GM23248 (cell line): ENCODE results near the gene MARCO.

ENCODE experiments used
- EZH2 ChIP-seq: fragments of 200-600 bp; sonication (generic); IDR thresholded peaks from 2 replicates; pipeline ENCODE4 v1.6.1; 2018; ENCODE audit warnings: antibody characterized with exemption, mild to moderate bottlenecking; ENCODE audit not compliant: insufficient read depth, poor library complexity, severe bottlenecking
- EZH2phosphoT487 ChIP-seq: fragments of 200-600 bp; sonication (generic); IDR thresholded peaks from 2 replicates; pipeline ENCODE4 v1.6.1; 2018; ENCODE audit warnings: antibody characterized with exemption, moderate library complexity, mild to moderate bottlenecking, low read depth; ENCODE audit not compliant: insufficient read depth

GRCh38 chr2:118914721-118915453 lies 27.1 kb upstream of the MARCO start:
- TF ChIP-seq EZH2 (no peak), EZH2phosphoT487 (no peak)
